ENCODE data around the gene STXBP4.

DNA sequence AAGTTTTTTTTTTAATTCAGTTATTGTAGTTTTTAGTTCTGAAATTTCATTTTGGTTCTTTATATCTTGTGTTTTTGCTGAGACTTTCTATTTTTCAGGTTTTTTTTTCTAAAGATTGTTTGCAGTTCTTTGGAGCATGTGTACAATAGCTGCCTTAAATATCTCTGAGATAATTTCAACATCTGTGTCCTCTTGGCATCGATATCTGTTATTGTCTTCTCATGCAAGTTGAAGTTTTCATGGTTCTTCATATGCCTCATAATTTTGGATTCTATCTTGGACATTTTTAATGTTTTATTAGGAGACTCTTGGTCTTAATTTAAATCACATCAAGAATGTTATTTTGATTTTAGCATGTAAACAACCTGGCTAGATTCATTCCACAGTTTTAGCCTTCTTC, 22.9 kb upstream of the STXBP4 start:
- TF ChIP-seq, protein P1, sequence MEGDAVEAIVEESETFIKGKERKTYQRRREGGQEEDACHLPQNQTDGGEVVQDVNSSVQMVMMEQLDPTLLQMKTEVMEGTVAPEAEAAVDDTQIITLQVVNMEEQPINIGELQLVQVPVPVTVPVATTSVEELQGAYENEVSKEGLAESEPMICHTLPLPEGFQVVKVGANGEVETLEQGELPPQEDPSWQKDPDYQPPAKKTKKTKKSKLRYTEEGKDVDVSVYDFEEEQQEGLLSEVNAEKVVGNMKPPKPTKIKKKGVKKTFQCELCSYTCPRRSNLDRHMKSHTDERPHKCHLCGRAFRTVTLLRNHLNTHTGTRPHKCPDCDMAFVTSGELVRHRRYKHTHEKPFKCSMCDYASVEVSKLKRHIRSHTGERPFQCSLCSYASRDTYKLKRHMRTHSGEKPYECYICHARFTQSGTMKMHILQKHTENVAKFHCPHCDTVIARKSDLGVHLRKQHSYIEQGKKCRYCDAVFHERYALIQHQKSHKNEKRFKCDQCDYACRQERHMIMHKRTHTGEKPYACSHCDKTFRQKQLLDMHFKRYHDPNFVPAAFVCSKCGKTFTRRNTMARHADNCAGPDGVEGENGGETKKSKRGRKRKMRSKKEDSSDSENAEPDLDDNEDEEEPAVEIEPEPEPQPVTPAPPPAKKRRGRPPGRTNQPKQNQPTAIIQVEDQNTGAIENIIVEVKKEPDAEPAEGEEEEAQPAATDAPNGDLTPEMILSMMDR (IDR thresholded peaks at IDR 0.05; ENCODE audit: insufficient read depth, low read length, poor library complexity, severe bottlenecking) = no peak
- no peak for TF ChIP-seq EZH2phosphoT487 (conservative IDR thresholded peaks at IDR 0.05; ENCODE audit: low read length)
